Breast epithelium (tissue), 4 donors: Measurements from ENCODE around the gene PRSS38. TPM values are rescaled to one million over a fixed set of nuclear protein-coding genes. Genes with fewer than 3 reads are reported as not detected.

ENCODE experiments used
- DNase-seq, 2 donors: peaks; one replicate each; pipeline ENCODE4 v3.0.0-alpha.2; 2019; ENCODE audit warnings: low spot score in 2 of 2
- H3K27ac ChIP-seq, 2 donors: fragments of 200-600 bp; sonication (generic) in 1 of 2; one replicate each; pipeline ENCODE4 v1.5.1; 2016 to 2019; ENCODE audit warnings: mild to moderate bottlenecking in 1 of 2
- H3K27me3 ChIP-seq, 2 donors: fragments of 200-600 bp; sonication (generic) in 1 of 2; one replicate each; pipeline versions ENCODE4 v1.5.1 to v1.6.0; 2017 to 2019; ENCODE audit warnings: control low read depth in 1 of 2, mild to moderate bottlenecking in 1 of 2
- H3K36me3 ChIP-seq: fragments of 200-600 bp; one replicate; pipeline ENCODE4 v1.5.1; 2019
- H3K4me1 ChIP-seq, 2 donors: fragments of 200-600 bp; sonication (generic); one replicate each; pipeline ENCODE4 v1.5.1; 2016 to 2019; ENCODE audit warnings: control low read depth in 1 of 2
- H3K4me3 ChIP-seq, 3 donors: fragments of 200-600 bp; sonication (generic); 1 replicate in 2 of 3; 2 replicates in 1 of 3; pipeline ENCODE4 v1.5.1; 2016 to 2019; ENCODE audit warnings: mild to moderate bottlenecking in 3 of 3, moderate library complexity in 2 of 3
- H3K9me3 ChIP-seq, 2 donors: fragments of 200-600 bp; sonication (generic) in 1 of 2; one replicate each; pipeline ENCODE4 v1.5.1; 2016 to 2019; ENCODE audit warnings: control low read depth in 1 of 2
- CTCF ChIP-seq, 3 donors: fragments of 450-650 bp; IDR thresholded peaks; one replicate each; pipeline ENCODE4 v1.5.1; 2016 to 2017; ENCODE audit warnings: antibody characterized with exemption in 3 of 3, mild to moderate bottlenecking in 3 of 3, moderate library complexity in 3 of 3
- POLR2A ChIP-seq: fragments of 450-650 bp; IDR thresholded peaks from one replicate; pipeline ENCODE4 v1.6.1; 2016; ENCODE audit warnings: antibody characterized with exemption, mild to moderate bottlenecking, moderate library complexity
- POLR2AphosphoS5 ChIP-seq, 3 donors: sonication (generic); formaldehyde crosslinking; IDR thresholded peaks; one replicate each; pipeline ENCODE4 v1.6.1; 2017; ENCODE audit warnings: antibody characterized with exemption in 3 of 3
- intact Hi-C: fragments of 100-400 bp; cut with DNase I; formaldehyde crosslinking; loops from one replicate; pipeline ENCODE4 v1.15.1; 2023; ENCODE audit warnings: low total_unique reads
- total RNA-seq, 3 donors: library from RNA; depleted of rRNA; stranded (reverse); fragments of >200 nt; gene quantifications; one replicate each; pipeline ENCODE4 v1.1.0, GENCODE V29; 2016

Gene PRSS38
- total RNA-seq, 3 donors from 2014 or later: not detected

DNA sequence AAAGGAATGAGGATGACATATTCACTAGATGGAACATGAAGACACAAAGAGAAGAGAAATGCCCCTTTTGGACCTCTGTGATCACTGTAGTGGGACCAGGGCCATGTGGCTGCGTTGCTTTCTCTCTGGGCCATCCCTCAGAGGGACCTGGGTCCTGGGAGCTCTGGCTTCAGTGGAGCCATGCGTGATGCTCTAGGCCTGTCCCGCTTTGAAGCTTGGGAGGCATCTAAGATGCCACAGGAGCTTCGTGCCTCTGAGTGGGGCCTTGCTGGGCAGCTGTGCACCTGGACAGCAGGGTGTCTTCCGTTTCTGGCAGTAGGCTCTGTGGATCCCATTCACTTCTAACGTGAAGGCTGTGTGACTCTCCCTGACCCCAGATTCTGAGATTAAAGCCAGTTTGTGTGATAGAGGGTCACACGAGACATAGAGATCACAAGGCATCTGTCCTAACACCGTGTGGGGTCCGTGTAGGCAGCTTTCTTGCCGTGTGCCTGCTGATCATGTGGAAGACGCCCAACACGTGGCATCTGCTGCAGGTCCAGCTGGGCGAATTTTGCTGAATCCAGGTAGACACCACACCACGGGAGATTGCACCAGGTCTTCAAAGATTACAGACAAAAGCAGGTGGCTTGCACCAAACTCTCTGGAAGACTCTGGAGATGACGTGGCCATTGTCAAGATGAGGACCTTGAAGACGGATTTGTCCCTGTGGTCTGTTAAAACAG lies 17.2 kb upstream of the PRSS38 start:
- no peaks in the 10 kb centered on the region for H3K36me3 ChIP-seq
- H3K4me1 ChIP-seq: peaks cover 4 to 14% of the 10 kb centered on the region in 2 donors
- no peak overlapping the region for H3K4me3 ChIP-seq
- DNase-seq: no peak
- H3K27ac ChIP-seq: no peak overlapping the region
- intact Hi-C loops: no loop called here
- no peaks in the 10 kb centered on the region for H3K9me3 ChIP-seq
- H3K27me3 ChIP-seq: no peaks in the 10 kb centered on the region
- TF ChIP-seq POLR2AphosphoS5 (IDR thresholded peaks at IDR 0.05): no peak
- no peak for TF ChIP-seq POLR2A
- TF ChIP-seq CTCF (IDR thresholded peaks at IDR 0.05): no peak

DNA sequence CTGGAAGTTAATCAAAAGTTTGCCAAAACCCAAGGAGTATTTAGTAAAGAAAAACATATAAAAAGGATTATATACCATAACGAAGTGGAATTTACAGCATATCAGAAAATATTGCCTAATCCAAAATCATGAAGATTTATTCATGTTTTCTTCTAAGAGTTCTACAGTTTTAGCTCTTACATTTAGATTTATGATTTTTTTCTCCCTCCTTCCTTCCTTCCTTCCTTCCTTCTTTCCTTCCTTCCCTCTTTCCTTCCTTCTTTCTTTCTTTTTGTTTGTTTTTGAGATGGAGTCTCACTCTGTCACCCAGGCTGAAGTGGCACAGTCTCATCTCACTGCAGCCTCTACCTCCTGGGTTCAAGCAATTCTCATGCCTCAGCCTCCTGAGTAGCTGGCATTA lies 15.7 kb upstream of the PRSS38 start:
- Histone ChIP-seq H3K36me3 (no peaks in the 10 kb centered on the region), H3K4me1 (peaks cover 0 to 3% of the 10 kb centered on the region in 2 donors), H3K27me3 (no peaks in the 10 kb centered on the region), H3K9me3 (no peaks in the 10 kb centered on the region), H3K27ac (no peak overlapping the region), H3K4me3 (no peak overlapping the region)
- no peak for DNase-seq
- intact Hi-C loops: no loop called here
- TF ChIP-seq CTCF (IDR thresholded peaks at IDR 0.05) (no peak), POLR2A (no peak), POLR2AphosphoS5 (IDR thresholded peaks at IDR 0.05) (no peak)

- Histone ChIP-seq H3K36me3 (no peaks in the 10 kb centered on the region), H3K27ac (no peak overlapping the region), H3K4me1 (no peaks in the 10 kb centered on the region), H3K4me3 (no peak overlapping the region), H3K9me3 (no peaks in the 10 kb centered on the region), H3K27me3 (no peaks in the 10 kb centered on the region)
- TF ChIP-seq POLR2AphosphoS5 (IDR thresholded peaks at IDR 0.05): no peak
- no peak for TF ChIP-seq CTCF (IDR thresholded peaks at IDR 0.05)
- no peak for TF ChIP-seq POLR2A
- DNase-seq: no peak
- intact Hi-C loops: no loop called here
Observed at GRCh38 chr1:227803933-227804332, 11.5 kb upstream of the PRSS38 start.

- Histone ChIP-seq H3K27me3 (no peaks in the 10 kb centered on the region), H3K27ac (no peak overlapping the region), H3K9me3 (no peaks in the 10 kb centered on the region), H3K4me1 (no peaks in the 10 kb centered on the region), H3K4me3 (no peak overlapping the region), H3K36me3 (no peaks in the 10 kb centered on the region)
- intact Hi-C loops: no loop called here
- TF ChIP-seq POLR2A (no peak), CTCF (IDR thresholded peaks at IDR 0.05) (no peak), POLR2AphosphoS5 (IDR thresholded peaks at IDR 0.05) (no peak)
- DNase-seq: no peak
Observed at GRCh38 chr1:227805606-227806197, 9.8 kb upstream of the PRSS38 start.

DNA sequence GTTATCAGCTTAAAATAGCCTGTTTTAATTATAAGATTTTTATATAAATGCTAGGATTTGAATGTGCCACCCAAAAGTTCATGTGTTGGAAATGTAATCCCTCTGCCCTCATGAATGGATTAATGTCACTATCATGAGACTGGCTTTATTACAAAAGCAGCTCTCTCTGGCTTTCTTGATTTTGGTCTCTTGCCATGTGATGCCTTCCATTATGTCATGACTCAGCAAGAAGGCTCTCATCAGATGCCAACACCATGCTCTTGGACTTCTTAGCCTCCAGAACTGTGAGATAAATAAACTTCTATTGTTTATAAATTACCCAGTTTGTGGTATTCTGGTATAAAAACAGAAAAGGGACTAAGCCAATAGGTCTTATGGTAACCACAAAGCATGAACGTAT lies 6.9 kb upstream of the PRSS38 start:
- intact Hi-C loops: no loop called here
- Histone ChIP-seq H3K27ac (no peak overlapping the region), H3K36me3 (no peaks in the 10 kb centered on the region), H3K27me3 (no peaks in the 10 kb centered on the region), H3K4me3 (no peak overlapping the region), H3K9me3 (peaks cover 5 to 11% of the 10 kb centered on the region in 2 donors), H3K4me1 (no peaks in the 10 kb centered on the region)
- DNase-seq: no peak
- no peak for TF ChIP-seq POLR2AphosphoS5 (IDR thresholded peaks at IDR 0.05)
- no peak for TF ChIP-seq CTCF (IDR thresholded peaks at IDR 0.05)
- no peak for TF ChIP-seq POLR2A
